Muscle layer of colon (tissue), 2 donors: ENCODE data around the gene DENND5B.
"Not testable (repeated sequence)": the region's sequence is repeated elsewhere in the genome, so short reads cannot be mapped to it uniquely, and the experiment has no call there.

Experiments
- H3K27ac ChIP-seq: one replicate; pipeline ENCODE4 v1.7.0; 2013; ENCODE audit warnings: low read depth, mild to moderate bottlenecking, low read length, moderate library complexity
- H3K27me3 ChIP-seq, 2 donors: one replicate each; pipeline ENCODE4 v1.7.0; 2013; ENCODE audit warnings: low read length in 2 of 2, mild to moderate bottlenecking in 2 of 2; ENCODE audit not compliant: insufficient read depth in 2 of 2, control insufficient read depth in 1 of 2
- H3K36me3 ChIP-seq: one replicate; pipeline ENCODE4 v1.7.0; 2013; ENCODE audit warnings: mild to moderate bottlenecking, low read length; ENCODE audit not compliant: insufficient read depth
- H3K4me1 ChIP-seq: one replicate; pipeline ENCODE4 v1.7.0; 2013; ENCODE audit warnings: mild to moderate bottlenecking, low read length; ENCODE audit not compliant: insufficient read depth
- H3K4me3 ChIP-seq, 2 donors: one replicate each; pipeline ENCODE4 v1.7.0; 2013; ENCODE audit warnings: low read length in 2 of 2, low read depth in 1 of 2, mild to moderate bottlenecking in 1 of 2, moderate library complexity in 1 of 2
- H3K9ac ChIP-seq: one replicate; pipeline ENCODE4 v1.7.0; 2013; ENCODE audit warnings: low read length
- H3K9me3 ChIP-seq: one replicate; pipeline ENCODE4 v1.7.0; 2013; ENCODE audit warnings: mild to moderate bottlenecking, low read length
- donor health status: abdominal sarcoma.
- donor health status: Adenocarcinoma of cecum.

The DENND5B gene

GRCh38 chr12:31518680-31519227, 72.2 kb downstream of the DENND5B start:
- Histone ChIP-seq H3K27me3 (no peaks in the 10 kb centered on the region), H3K27ac (no peak overlapping the region), H3K36me3 (no peaks in the 10 kb centered on the region), H3K9ac (no peak overlapping the region), H3K9me3 (no peaks in the 10 kb centered on the region), H3K4me1 (peaks cover 36% of the 10 kb centered on the region), H3K4me3 (no peak overlapping the region)

GRCh38 chr12:31517994-31518393, 72.9 kb downstream of the DENND5B start:
- Histone ChIP-seq H3K4me1 (peaks cover 36% of the 10 kb centered on the region), H3K27ac (no peak overlapping the region), H3K9me3 (no peaks in the 10 kb centered on the region), H3K4me3 (no peak overlapping the region), H3K36me3 (no peaks in the 10 kb centered on the region), H3K9ac (no peak overlapping the region), H3K27me3 (no peaks in the 10 kb centered on the region)

GRCh38 chr12:31516702-31517101, 74.2 kb downstream of the DENND5B start:
- H3K9ac ChIP-seq = no peak overlapping the region

GRCh38 chr12:31514912-31515311, 76.0 kb downstream of the DENND5B start:
- H3K4me3 ChIP-seq = no peak overlapping the region
- H3K36me3 ChIP-seq = no peaks in the 10 kb centered on the region
- no peaks in the 10 kb centered on the region for H3K9me3 ChIP-seq
- peaks cover 32% of the 10 kb centered on the region for H3K4me1 ChIP-seq
- H3K27me3 ChIP-seq = no peaks in the 10 kb centered on the region
- no peak overlapping the region for H3K9ac ChIP-seq
- H3K27ac ChIP-seq = no peak overlapping the region

More at GRCh38 chr12:31516702-31517101, 74.2 kb downstream of the DENND5B start:
- Histone ChIP-seq H3K27ac (no peak overlapping the region), H3K9me3 (no peaks in the 10 kb centered on the region), H3K27me3 (no peaks in the 10 kb centered on the region), H3K4me3 (no peak overlapping the region), H3K4me1 (peaks cover 26% of the 10 kb centered on the region), H3K36me3 (no peaks in the 10 kb centered on the region)

- H3K27ac ChIP-seq = no peak overlapping the region
- no peak overlapping the region for H3K9ac ChIP-seq
- no peak overlapping the region for H3K4me3 ChIP-seq
- H3K27me3 ChIP-seq = no peaks in the 10 kb centered on the region
- H3K9me3 ChIP-seq = no peaks in the 10 kb centered on the region
- no peaks in the 10 kb centered on the region for H3K36me3 ChIP-seq
- H3K4me1 ChIP-seq = peaks cover 21% of the 10 kb centered on the region
Measured at GRCh38 chr12:31510034-31510433, 80.9 kb downstream of the DENND5B start.

GRCh38 chr12:31508436-31509150, 82.3 kb downstream of the DENND5B start:
- H3K9ac ChIP-seq = no peak overlapping the region
- H3K36me3 ChIP-seq = no peaks in the 10 kb centered on the region
- H3K27me3 ChIP-seq = no peaks in the 10 kb centered on the region
- H3K9me3 ChIP-seq = no peaks in the 10 kb centered on the region
- H3K27ac ChIP-seq = no peak overlapping the region
- peaks cover 21% of the 10 kb centered on the region for H3K4me1 ChIP-seq
- no peak overlapping the region for H3K4me3 ChIP-seq

GRCh38 chr12:31507966-31508365, 83.0 kb downstream of the DENND5B start:
- Histone ChIP-seq H3K9ac (no peak overlapping the region), H3K4me1 (peaks cover 21% of the 10 kb centered on the region), H3K27me3 (no peaks in the 10 kb centered on the region), H3K4me3 (no peak overlapping the region), H3K9me3 (no peaks in the 10 kb centered on the region), H3K27ac (no peak overlapping the region), H3K36me3 (no peaks in the 10 kb centered on the region)

GRCh38 chr12:31506515-31507306, 84.2 kb downstream of the DENND5B start:
- Histone ChIP-seq H3K9me3 (no peaks in the 10 kb centered on the region), H3K27ac (no peak overlapping the region), H3K36me3 (no peaks in the 10 kb centered on the region), H3K4me1 (peaks cover 21% of the 10 kb centered on the region), H3K9ac (no peak overlapping the region), H3K4me3 (no peak overlapping the region), H3K27me3 (no peaks in the 10 kb centered on the region)

GRCh38 chr12:31504625-31505222, 86.2 kb downstream of the DENND5B start:
- no peak overlapping the region for H3K4me3 ChIP-seq
- no peaks in the 10 kb centered on the region for H3K36me3 ChIP-seq
- H3K9ac ChIP-seq = no peak overlapping the region
- H3K4me1 ChIP-seq = peaks cover 8% of the 10 kb centered on the region
- no peaks in the 10 kb centered on the region for H3K9me3 ChIP-seq
- H3K27me3 ChIP-seq = no peaks in the 10 kb centered on the region
- no peak overlapping the region for H3K27ac ChIP-seq

- not testable (repeated sequence) for H3K4me3 ChIP-seq, H3K27ac ChIP-seq, H3K36me3 ChIP-seq, H3K27me3 ChIP-seq, H3K9ac ChIP-seq, H3K9me3 ChIP-seq
- H3K4me1 ChIP-seq = peaks cover 12% of the 10 kb centered on the region
Measured at GRCh38 chr12:31501014-31501413, 89.9 kb downstream of the DENND5B start.

- Histone ChIP-seq H3K27ac (no peak overlapping the region), H3K4me1 (peaks cover 12% of the 10 kb centered on the region), H3K4me3 (no peak overlapping the region), H3K36me3 (peaks cover 3% of the 10 kb centered on the region), H3K9ac (no peak overlapping the region), H3K9me3 (no peaks in the 10 kb centered on the region), H3K27me3 (no peaks in the 10 kb centered on the region)
Measured at GRCh38 chr12:31499567-31499966, 91.4 kb downstream of the DENND5B start.
